Measurements from ENCODE around the gene TBC1D14. TPM values are rescaled to one million over a fixed set of nuclear protein-coding genes. Genes with fewer than 3 reads are reported as not detected.

Gene TBC1D14
- total RNA-seq, 4 donors from 2014 or later = 44.8 to 67.7 (median 55.7) TPM

DNA sequence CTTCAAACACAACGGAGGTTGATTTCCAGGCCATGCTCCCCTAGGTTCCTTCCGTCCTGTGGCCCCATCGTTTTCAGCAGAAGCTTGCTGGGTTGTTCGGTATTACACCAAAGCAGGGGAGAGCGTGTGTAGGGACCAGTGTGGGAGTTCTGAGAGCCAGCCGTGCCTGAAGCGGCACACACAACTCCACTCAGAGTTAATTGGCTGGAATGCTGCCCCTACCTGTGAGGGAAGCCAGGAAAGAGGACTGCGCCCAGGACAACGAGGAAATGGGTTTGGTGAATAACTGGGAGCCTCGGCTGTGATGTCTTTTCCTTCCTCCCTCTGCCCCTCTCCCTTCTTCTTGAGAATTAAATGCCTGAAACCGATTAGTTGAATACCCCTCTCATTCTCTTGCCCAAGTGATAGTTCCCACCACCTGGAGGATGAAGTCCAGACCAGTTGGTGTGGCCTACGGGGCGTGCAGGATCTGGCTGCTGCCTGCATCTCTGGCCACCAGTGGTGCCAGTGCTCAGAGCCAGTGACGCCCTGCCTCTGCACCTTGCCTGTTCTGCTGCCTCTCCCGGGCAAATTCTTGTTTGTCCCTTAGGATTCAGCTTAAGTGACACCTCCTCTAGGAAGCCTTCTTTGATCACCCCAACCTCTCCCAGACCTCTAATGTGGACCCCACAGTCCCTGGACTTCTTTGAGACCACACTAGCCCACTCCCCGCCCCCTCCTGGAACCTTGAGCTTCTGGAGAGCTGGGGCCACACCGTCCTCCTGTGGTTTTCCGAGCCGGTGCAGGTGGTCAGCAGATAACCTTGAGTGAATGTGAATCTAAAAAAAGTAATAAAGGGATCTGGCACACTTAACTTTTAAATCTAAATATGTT is 33.6 kb downstream of the TBC1D14 start:
- peak overlapping the region; percentile 69 to 90 (median 76) for H3K27ac ChIP-seq
- H3K27me3 ChIP-seq = no peaks in the 10 kb centered on the region
- peaks cover 0 to 64% (median 26%) of the 10 kb centered on the region in 4 donors for H3K4me1 ChIP-seq
- peak overlapping the region in 2 of 4 donors; percentile 11 for H3K4me3 ChIP-seq
- H3K9me3 ChIP-seq = no peaks in the 10 kb centered on the region
- peaks cover 0 to 3% (median 0%) of the 10 kb centered on the region in 3 donors for H3K36me3 ChIP-seq
- DNase-seq = peak in 1 of 3 donors; percentile 78
- TF ChIP-seq, protein P1, sequence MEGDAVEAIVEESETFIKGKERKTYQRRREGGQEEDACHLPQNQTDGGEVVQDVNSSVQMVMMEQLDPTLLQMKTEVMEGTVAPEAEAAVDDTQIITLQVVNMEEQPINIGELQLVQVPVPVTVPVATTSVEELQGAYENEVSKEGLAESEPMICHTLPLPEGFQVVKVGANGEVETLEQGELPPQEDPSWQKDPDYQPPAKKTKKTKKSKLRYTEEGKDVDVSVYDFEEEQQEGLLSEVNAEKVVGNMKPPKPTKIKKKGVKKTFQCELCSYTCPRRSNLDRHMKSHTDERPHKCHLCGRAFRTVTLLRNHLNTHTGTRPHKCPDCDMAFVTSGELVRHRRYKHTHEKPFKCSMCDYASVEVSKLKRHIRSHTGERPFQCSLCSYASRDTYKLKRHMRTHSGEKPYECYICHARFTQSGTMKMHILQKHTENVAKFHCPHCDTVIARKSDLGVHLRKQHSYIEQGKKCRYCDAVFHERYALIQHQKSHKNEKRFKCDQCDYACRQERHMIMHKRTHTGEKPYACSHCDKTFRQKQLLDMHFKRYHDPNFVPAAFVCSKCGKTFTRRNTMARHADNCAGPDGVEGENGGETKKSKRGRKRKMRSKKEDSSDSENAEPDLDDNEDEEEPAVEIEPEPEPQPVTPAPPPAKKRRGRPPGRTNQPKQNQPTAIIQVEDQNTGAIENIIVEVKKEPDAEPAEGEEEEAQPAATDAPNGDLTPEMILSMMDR (IDR thresholded peaks at IDR 0.05) = peak in 3 of 6 experiments; percentile 29 to 56 (median 46)
- peak in 1 of 2 donors; percentile 16 for TF ChIP-seq POLR2A (IDR thresholded peaks at IDR 0.05)

DNA sequence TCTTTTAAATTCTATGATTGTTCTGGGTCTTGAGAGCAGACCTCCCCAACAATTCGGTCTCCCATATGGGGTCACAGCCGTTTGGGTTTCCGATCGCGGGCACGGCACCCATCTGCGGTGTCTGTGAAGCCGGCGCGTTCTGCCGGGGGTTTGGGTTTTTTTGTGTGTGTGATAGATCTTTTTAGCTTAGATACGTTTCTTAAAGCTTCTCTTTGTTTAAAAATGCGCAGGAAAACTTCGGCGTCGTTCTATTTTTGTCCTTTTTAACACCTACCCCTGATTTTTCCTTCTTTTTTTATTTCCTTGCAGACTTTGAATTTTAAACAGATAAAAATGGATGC is 34.2 kb downstream of the TBC1D14 start:
- no peaks in the 10 kb centered on the region for H3K27me3 ChIP-seq
- no peaks in the 10 kb centered on the region for H3K9me3 ChIP-seq
- TF ChIP-seq, protein P1 (IDR thresholded peaks at IDR 0.05) = no peak
- peak in 1 of 3 donors; percentile 47 for DNase-seq
- H3K27ac ChIP-seq = peak overlapping the region; percentile 69 to 90 (median 76)
- peaks cover 0 to 68% (median 23%) of the 10 kb centered on the region in 4 donors for H3K4me1 ChIP-seq
- H3K4me3 ChIP-seq = peak overlapping the region in 2 of 4 donors; percentile 11
- peaks cover 0 to 3% (median 0%) of the 10 kb centered on the region in 3 donors for H3K36me3 ChIP-seq

DNA sequence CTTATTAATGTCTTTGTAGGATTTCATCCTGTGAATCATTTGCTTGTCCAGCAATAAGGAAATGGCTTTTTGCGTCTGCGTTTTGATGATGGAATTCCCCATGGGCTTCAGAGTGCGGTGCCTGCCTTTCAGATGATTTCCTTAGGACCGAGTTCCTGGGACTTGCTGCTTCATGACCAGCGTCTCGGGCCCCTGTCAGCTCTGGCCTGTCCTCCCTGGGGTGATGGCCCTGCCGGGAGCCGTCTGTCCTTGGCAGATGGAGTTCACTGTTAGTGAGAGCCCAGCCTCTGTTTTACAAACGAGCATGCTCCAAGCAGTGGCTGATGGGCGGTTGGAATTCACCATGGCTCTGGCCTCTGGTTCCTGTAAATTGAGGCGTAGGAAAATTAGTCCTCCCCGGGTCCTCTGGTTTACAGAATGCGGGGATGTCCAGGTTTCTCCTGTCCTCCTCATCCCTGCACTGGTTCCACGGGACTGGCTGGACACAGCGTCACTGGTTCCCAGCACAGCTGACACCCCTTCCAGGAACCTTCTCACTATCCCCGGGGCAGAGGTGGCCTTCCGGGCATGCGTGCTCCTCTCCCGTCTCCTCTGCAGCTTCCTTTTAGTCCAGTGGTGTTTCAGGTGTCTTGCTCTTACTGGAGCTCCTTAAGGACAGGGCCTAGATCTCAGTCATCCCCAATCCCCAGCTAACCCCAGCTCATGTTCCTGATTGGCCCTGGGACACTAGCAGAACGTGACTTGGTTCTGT is 34.9 kb downstream of the TBC1D14 start:
- Histone ChIP-seq H3K4me3 (peak overlapping the region in 1 of 4 donors; percentile 6), H3K4me1 (peaks cover 0 to 68% (median 21%) of the 10 kb centered on the region in 4 donors), H3K27ac (peak overlapping the region; percentile 27 to 90 (median 76)), H3K9me3 (no peaks in the 10 kb centered on the region), H3K36me3 (no peaks in the 10 kb centered on the region), H3K27me3 (no peaks in the 10 kb centered on the region)
- TF ChIP-seq POLR2A (IDR thresholded peaks at IDR 0.05) = peak in 1 of 2 donors; percentile 63
- TF ChIP-seq, protein P1 (IDR thresholded peaks at IDR 0.05) = no peak
- peak in 1 of 3 donors; percentile 71 for DNase-seq

DNA sequence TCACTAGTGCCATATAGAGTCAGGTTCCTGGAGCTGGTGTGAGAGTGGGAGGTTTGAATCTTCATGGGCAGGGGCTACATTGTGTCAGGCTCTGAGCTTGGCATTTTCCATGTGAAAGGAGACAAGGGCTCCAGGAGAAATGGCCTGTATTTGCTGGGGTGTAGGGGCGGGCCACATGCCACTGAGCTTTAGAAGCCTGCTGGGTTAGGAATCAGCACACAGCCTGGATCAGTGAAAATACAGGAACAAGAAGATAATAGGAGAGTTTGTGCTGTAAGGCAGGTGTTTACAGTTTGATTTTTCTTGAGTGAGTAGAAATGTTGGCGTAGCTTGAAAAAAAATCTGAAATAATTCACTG is 35.4 kb downstream of the TBC1D14 start:
- Histone ChIP-seq H3K27me3 (no peaks in the 10 kb centered on the region), H3K4me1 (peaks cover 0 to 64% (median 15%) of the 10 kb centered on the region in 4 donors), H3K36me3 (no peaks in the 10 kb centered on the region), H3K4me3 (no peak overlapping the region), H3K27ac (peak overlapping the region in 3 of 4 donors; percentile 69 to 90 (median 82)), H3K9me3 (no peaks in the 10 kb centered on the region)
- peak in 1 of 3 donors; percentile 34 for DNase-seq
- TF ChIP-seq POLR2A (IDR thresholded peaks at IDR 0.05) = no peak
- TF ChIP-seq, protein P1 (IDR thresholded peaks at IDR 0.05) = no peak

DNA sequence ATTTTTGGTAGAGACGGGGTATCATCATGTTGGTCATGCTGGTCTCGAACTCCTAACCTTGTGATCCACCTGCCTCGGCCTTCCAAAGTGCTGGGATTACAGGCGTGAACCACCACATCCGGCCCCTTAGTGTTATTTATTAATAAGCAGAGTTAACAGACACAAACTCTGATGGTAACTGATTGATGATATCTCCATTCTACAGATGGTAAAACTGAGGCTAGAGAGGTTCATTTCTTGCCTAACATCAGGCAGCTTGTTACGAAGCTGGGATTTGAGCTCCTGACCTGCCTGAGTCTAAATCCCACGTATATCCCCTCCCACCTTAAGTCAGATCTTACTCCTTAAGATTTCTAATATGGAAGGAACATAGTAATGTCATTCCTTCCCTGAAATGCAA is 36.9 kb downstream of the TBC1D14 start:
- H3K36me3 ChIP-seq = no peaks in the 10 kb centered on the region

More for the DNA sequence above, 36.9 kb downstream of the TBC1D14 start:
- no peak for TF ChIP-seq POLR2A (IDR thresholded peaks at IDR 0.05)
- TF ChIP-seq, protein P1 (IDR thresholded peaks at IDR 0.05) = no peak
- Histone ChIP-seq H3K27ac (peak overlapping the region in 1 of 4 donors; percentile 66), H3K4me1 (peaks cover 0 to 49% (median 6%) of the 10 kb centered on the region in 4 donors), H3K4me3 (no peak overlapping the region), H3K27me3 (no peaks in the 10 kb centered on the region), H3K9me3 (no peaks in the 10 kb centered on the region)
- DNase-seq = no peak
